H1 (cell line): ENCODE results near the gene DMAC2.

Experiments used
- BACH1 ChIP-seq: IDR thresholded peaks from 2 replicates; pipeline ENCODE4 v1.6.1; 2012; ENCODE audit warnings: low read length, improper control_type of control experiment
- CTCF ChIP-seq, 3 experiments: IDR thresholded peaks; 1 replicate in 2 of 3; 2 replicates in 1 of 3; pipeline versions ENCODE4 v1.5.1 to v1.6.1; 2011; ENCODE audit warnings: low read length in 3 of 3, mild to moderate bottlenecking in 3 of 3, inconsistent platforms in 2 of 3, low read depth in 1 of 3, moderate library complexity in 1 of 3; ENCODE audit not compliant: insufficient read depth in 1 of 3; ENCODE audit errors: control extremely low read depth in 1 of 3
- POLR2A ChIP-seq, 2 experiments: IDR thresholded peaks; 1 replicate in 1 of 2; 2 replicates in 1 of 2; pipeline ENCODE4 v1.6.1; 2011; ENCODE audit warnings: low read depth in 2 of 2, low read length in 2 of 2, mild to moderate bottlenecking in 2 of 2; ENCODE audit errors: control extremely low read depth in 1 of 2
- TCF12 ChIP-seq: IDR thresholded peaks from 2 replicates; pipeline ENCODE4 v1.6.1; 2011; ENCODE audit warnings: low read depth, mild to moderate bottlenecking, low read length

- TF ChIP-seq POLR2A (IDR thresholded peaks at IDR 0.05; ENCODE audit: control extremely low read depth in 1 of 2, low read depth in 2 of 2, low read length in 2 of 2), result no peak
- no peak for TF ChIP-seq TCF12
- no peak for TF ChIP-seq CTCF (IDR thresholded peaks at IDR 0.05; ENCODE audit: control extremely low read depth in 1 of 3, insufficient read depth in 1 of 3, low read depth in 1 of 3, low read length in 3 of 3)
- no peak for TF ChIP-seq BACH1
Measured at GRCh38 chr19:41430922-41431321, 8.8 kb downstream of the DMAC2 start.
